NCI-H1436 (cell line): ENCODE measurements around the gene RTN3.
"Not testable (repeated sequence)": the region's sequence is repeated elsewhere in the genome, so short reads cannot be mapped to it uniquely, and the experiment has no call there.

ENCODE experiments used
- DNase-seq: peaks from one replicate; lab custom pipeline; 2025; lab: John Stamatoyannopoulos, UW

RTN3 gene

DNA sequence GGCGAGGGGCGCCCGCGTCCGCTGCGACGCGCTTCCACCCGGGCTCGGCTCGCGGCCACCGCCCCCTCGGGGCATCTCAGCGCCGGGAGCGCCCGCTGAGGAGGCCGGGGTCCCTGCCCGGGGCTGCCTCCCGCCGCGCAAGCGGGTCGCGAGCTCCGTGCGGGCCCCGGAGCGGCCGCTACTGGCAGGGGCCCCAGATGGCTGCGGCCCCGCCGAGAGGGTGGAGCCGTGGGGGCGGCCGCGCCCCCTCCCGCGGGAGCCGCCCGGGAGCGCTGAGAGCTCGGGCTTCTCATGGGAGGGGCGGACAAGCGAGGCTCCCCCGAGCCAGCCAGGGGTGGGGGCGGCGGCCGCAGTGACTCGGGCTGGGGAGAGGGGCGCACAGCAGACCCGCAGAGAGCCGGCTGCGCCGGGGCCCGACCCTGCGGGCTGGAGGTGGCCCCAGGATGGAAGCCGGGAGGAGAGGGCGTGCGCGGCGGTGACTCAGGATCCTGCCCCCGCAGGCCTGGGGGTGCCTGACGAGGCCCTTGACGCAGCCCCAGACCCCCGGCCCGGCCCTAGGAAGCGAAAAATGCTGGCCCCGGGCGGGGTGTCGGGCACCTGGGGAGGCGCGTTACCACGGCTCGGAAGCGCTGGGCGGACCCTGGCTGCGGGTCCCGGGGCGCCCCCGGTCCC is 87.9 kb downstream of the RTN3 start:
- peak; percentile 24 for DNase-seq

- no peak for DNase-seq
Observed at GRCh38 chr11:63769714-63770455, 88.6 kb downstream of the RTN3 start.

- DNase-seq, result no peak
Observed at GRCh38 chr11:63770763-63771162, 89.5 kb downstream of the RTN3 start.

DNA sequence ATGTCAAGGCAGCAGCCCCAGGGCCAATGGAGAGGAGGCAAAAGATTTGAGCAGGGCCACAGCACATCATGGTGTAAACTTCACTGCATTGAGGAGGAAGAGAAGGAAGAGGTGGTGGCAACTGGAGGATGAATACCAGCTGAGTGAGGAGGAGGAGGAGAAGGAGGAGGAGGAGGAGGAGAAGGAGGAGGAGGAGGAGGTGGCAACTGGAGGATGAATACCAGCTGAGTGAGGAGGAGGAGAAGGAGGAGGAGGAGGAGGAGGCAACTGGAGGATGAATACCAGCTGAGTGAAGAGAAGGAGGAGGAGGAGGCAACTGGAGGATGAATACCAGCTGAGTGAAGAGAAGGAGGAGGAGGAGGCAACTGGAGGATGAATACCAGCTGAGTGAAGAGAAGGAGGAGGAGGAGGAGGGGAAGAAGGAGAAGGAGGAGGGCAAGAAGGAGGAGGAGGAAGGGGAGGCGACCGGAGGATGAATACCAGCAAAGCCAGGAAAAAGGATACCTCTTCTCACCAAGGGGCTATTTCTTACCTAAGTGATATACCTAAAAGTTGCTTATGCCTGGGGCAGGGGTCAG is 90.5 kb downstream of the RTN3 start:
- not testable (repeated sequence) for DNase-seq

GRCh38 chr11:63775191-63775590 is 93.9 kb downstream of the RTN3 start:
- DNase-seq, result no peak

GRCh38 chr11:63779039-63779438 is 97.7 kb downstream of the RTN3 start:
- no peak for DNase-seq

- no peak for DNase-seq
Observed at GRCh38 chr11:63782749-63783148, 101.4 kb downstream of the RTN3 start.

DNA sequence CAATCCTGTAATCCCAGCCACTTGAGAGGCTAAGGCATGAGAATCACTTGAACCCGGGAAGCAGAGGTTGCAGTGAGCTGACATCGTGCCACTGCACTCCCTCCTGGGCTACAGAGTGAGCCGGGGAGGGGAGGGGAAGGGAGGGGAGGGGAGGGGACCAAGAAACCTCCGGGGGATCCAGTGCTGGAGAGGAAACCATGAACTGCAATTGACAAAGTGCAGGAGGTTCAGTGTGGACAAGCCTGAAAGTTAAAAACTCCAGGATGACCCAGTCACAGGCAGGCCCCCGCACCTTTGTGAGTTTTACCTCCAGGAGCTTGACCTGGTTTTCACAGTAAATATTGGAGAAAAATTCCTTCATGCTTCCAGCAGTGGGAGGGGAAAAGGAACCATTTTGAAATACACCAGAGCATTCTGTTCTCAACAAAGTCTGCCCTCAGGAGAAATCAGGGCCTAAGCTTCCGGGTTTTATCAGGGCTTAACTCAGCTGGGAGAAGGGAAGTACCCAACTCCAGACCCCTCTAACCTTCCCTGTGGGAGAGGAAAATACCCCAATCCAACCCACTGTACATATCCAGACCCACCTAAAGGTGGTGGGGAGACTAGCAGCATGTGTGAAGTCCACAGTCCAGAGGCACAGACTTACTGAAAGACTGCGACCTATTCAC is 102.8 kb downstream of the RTN3 start:
- no peak for DNase-seq

DNA sequence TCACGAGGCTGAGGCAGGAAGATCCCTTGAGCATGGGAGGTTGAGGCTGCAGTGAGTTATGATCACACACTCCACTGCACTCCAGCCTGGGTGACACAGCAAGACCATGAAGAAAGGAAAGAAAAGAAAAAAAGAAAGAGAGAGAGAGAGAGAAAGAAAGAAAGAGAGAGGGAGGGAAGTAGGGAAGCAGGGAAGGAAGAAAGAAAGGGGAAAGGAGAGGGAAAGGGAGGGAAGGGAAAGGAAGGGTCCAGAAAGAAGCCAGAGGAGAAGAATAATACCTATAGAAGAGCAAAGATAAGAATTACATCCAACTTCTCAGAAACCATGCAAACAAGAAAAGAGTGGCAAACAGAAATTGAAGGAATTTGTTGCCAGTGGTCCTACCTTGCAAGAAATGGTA is 104.5 kb downstream of the RTN3 start:
- no peak for DNase-seq

DNA sequence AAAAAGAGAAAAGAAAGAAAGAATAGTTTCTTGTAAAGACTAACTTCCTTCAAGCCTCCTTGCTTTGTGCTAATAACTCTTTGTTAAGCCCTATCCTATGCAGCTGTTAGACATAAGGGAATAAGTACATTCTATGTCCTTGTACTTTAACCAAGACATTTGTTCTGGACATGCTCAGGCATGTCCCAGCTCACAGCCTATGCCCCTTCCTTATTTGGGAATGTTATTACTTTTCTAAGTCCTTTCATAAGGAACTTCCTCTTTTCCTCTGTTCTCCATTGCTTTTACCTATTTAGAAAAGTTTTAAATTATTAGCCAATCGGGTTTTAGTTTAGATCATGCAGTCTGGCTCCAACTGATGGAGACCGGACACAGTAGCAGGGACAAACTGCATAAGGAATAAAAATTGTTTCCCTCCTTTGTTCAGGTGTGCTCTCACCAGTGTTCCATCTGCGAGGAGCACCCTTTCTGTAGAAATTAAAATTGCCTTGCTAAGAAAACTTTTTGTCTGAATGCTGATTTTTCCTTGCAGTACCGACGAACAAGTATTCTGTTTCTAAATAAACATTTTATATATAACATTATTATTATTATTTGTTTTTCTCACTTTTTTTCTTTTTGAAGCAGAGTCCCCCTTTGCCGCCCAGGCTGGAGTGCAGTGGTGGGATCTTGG is 110.3 kb downstream of the RTN3 start:
- no peak for DNase-seq

- DNase-seq, result no peak
Observed at GRCh38 chr11:63793161-63793560, 111.9 kb downstream of the RTN3 start.

GRCh38 chr11:63795066-63795465 is 113.8 kb downstream of the RTN3 start:
- no peak for DNase-seq

DNA sequence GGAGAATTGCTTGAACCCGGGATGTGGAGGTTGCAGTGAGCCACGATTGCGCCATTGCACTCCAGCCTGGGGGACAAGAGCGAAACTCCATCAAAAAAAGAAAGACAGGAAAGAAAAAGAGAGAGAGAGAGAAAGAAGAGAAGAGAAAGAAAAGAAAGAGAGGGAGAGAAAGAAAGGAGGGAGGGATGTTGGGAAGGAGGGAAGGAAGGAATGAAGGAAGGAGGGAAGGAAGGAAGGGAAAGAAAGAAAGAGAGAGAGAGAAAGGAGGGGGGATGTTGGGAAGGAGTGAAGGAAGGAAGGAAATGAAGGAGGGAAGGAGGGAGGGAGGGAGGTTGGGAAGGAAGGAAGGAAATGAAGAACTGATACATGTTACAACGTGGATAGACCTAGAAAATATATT is 119.6 kb downstream of the RTN3 start:
- DNase-seq, result no peak

DNA sequence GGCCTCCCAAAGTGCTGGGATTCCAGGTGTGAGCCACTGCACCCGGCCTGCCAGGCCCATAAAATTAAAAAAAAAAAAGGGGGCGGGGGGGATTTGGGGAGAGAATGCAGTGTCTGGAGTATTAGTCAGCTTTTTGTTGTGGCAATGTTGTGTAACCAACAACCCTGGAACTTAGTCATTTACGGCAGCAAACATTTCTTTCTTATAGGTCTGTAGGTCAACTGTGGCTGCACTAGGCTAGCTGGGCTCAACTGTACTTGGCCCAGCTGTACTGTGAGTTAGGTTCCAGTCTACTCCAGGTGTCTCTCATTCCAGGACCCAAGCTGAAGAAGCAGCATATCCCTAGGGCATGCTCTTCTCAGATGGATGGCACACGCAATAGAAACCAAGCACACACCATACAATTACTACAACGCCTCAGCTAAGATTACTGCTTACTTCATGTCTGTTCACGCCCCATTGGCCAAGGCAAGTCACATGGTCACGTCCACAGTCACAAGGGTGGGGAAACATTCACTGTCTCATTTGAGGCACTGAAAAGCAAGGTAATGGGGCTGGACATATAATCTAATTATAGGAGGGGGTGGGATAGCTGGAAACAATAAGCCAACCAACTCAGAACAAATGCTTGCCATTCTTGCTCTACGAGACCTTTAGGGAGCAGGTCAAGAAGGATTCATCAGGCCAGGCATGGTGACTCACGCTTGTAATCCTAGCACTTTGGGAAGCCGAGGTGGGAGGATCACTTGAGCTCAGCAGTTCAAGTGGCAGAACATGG is 121.5 kb downstream of the RTN3 start:
- DNase-seq, result peak; percentile 43

DNA sequence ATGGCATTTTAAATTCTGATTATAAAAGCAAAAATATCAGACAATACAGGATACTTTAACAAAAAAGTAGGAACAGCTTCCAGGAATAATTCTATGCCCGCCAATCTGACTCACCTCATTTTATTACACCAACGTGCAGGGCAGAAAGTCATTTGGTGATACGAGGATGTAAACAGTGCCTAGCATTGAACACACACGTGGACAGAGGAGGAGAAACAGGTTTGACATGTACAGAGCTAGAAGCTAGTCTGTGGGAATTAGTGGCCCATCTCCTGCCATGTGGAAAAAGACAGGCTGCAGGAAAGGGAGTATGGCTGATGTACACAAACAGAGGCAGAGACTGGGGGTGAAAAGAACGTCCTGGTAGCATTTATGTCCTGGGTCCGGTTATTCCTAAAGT is 123.0 kb downstream of the RTN3 start:
- DNase-seq, result no peak

GRCh38 chr11:63805844-63806415 is 124.6 kb downstream of the RTN3 start:
- DNase-seq, result no peak
